Inflammatory macrophage treated with lipopolysaccharide for 4 hours (primary cell): Measurements from ENCODE around the gene NFIX.
A peak's percentile ranks its signal among the peaks of the same experiment; 100 is the strongest.
"Not testable (repeated sequence)": the region's sequence is repeated elsewhere in the genome, so short reads cannot be mapped to it uniquely, and the experiment has no call there.

Experiments
- DNase-seq: peaks from one replicate; pipeline ENCODE4 v3.0.0-alpha.2; 2020

The NFIX gene

GRCh38 chr19:12959481-12959880, 35.8 kb upstream of the NFIX start:
- no peak for DNase-seq

DNA sequence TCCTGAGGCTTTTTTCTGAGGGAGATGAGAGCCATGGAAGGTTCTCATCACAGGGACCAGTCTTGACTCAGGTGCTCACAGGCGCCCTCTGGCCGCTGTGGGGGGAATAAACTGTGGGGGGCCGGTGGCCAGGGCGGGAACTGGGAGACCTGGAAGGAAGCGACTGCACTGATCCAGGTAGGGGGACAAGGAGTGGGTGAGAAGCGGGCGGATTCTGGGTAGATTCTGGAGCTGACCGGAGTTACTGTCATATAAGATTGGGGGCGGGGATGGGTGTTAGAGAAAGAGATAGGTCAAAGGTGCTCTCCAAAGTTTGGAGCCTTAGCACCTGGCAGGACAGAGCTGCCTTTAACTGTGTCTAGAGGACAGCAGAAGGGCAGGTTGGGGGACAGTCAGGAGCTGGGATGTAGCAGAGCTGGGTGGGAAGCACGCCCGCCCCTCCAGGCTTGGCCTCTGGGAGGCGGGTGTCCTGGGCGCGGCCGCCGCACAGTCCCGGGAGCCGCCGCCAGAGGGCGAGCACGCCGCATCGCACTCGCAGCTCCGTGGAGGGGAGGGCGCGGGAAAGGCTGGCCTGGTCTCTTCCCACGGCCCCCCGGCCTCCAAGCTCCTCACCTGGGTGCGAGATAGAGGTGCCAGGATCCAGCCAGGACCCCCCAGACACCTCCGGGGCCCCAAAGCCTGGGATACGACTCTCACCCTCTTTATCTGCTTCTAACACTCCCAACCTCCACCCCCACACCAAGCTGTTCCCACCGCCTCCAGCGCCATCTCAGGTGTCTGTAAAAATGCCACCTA, 30.1 kb upstream of the NFIX start:
- peak; percentile 67 for DNase-seq

DNA sequence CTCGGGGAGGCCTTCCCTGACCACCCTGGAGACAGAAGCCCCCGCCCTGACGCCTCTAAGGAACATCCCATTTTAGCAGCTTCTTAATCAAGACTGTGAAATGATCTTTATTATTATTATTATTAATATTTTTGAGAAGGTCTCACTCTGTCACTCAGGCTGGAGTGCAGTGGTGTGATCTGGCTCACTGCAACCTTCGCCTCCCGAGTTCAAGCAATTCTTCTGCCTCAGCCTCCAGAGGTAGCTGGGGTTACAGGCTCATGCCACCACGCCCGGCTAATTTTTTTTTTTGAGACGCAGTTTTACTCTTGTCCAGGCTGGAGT, 29.5 kb upstream of the NFIX start:
- DNase-seq: no peak

- no peak for DNase-seq
Measured at GRCh38 chr19:12967907-12968306, 27.4 kb upstream of the NFIX start.

DNA sequence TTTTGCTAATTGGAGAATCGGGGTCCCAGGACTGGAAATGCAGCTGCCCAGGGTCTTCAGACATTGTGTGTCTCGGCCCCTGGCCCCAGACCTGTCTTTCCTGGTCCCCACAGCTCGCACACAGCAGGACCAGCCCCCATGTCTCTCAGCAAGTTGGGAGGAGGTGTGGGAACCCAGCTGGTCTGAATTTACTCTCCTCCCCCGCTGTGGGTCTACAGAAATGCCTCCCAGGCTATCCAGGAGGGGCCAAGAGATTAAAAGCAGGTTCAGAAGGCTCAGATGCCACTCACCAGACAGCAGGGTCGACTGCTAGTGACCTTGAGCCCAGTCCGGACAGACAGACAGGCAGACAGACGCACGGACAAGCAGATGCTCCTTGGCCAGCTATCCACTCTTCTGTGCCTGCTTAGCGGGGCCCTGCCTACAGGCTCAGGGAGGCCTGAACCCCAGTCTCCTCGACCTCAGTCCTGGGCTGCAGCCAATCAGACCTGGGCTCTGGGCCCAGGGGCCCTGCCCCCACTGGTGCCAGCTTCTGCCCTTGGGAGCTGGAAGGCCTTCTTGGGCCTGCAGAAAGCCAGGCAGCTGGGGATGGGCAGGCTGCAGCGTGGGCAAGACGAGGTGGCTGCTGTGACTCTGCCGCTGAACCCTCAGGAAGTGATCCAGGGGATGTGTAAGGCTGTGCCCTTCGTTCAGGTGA, 25.8 kb upstream of the NFIX start, which contains the start of gene DAND5:
DAND5 (plus strand) TSS at position 285 of the 697 bp plus-strand sequence; CDS start at position 370, 85 bp downstream.
- no peak for DNase-seq

DNA sequence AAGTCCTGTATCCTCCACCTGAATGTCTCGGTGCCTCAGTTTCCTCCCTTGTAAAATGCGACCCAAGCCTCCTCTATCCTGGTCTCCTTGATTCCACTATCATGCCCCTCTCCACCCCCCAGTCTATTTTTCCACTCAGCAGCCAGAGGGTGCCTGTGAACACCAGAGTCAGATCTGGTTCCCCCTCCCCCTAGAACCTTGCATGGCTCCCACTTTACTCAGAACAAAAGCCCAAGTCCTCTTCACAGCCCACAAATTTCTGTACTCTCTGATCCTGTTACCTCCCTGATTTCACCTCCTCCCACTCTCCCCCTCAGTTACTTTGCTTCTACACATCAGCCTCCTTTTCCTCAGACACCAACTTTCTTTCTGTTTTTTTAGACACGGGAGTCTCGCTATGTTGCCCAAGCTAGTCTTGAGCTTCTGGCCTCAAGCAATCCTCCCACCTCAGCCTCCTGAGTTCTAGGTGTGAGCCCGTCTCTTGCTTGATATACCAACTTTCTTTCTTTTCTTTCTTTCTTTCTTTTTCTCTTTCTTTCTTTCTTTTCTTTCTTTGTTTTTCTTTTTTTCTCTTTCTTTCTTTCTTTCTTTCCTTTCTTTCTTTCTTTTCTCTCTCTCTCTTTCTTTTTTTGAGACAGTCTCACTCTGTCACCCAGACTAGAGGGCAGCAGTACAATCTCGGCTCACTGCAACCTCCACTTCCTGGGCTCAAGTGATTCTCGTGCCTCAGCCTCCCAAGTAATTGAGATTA, 25.0 kb upstream of the NFIX start:
- DNase-seq: no peak

GRCh38 chr19:12973236-12973635, 22.0 kb upstream of the NFIX start:
- no peak for DNase-seq

- peak; percentile 29 for DNase-seq
Measured at GRCh38 chr19:12974301-12975220, 20.7 kb upstream of the NFIX start.

GRCh38 chr19:12975221-12975741, 20.0 kb upstream of the NFIX start:
- DNase-seq: no peak

DNA sequence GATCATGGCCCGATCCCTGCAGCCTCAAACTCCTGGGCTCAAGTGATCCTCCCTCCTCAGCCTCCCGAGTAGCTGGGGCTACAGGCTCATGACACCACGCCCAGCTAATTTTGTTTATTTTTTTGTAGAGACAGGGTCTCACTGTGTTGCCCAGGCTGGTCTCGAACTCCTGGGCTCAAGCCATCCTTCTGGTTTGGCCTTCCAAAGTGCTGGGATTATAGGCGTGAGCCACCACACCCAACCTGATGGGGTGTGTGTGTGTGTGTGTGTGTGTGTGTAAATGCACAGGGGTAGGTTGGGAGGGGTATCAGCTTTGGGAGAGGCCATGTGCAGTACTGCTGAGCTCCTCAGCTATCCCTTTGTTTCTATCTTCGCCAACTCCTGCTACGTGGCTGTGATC, 19.2 kb upstream of the NFIX start:
- DNase-seq: not testable (repeated sequence)

- DNase-seq: no peak
Measured at GRCh38 chr19:12979974-12980373, 15.3 kb upstream of the NFIX start.

DNA sequence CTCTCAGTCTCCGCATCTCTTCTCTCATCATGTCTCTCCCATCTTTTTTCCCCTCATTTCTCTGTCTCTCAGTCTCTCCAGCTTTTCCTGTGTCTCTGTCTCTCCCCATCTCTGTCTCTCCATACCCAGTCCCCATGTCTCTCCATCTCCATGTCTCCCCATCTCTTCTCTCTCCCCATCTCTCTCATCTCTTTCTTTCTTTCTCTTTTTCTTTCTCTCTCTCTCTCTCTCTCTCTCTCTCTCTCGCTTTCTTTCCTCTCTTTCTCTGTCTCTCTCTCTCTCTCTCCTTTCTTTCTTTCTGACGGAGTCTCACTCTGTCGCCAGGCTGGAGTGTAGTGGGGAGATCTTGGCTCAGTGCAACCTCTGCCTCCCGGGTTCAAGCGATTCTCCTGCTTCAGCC, 12.6 kb upstream of the NFIX start:
- DNase-seq: no peak

- no peak for DNase-seq
Measured at GRCh38 chr19:12983091-12983490, 12.2 kb upstream of the NFIX start.

DNA sequence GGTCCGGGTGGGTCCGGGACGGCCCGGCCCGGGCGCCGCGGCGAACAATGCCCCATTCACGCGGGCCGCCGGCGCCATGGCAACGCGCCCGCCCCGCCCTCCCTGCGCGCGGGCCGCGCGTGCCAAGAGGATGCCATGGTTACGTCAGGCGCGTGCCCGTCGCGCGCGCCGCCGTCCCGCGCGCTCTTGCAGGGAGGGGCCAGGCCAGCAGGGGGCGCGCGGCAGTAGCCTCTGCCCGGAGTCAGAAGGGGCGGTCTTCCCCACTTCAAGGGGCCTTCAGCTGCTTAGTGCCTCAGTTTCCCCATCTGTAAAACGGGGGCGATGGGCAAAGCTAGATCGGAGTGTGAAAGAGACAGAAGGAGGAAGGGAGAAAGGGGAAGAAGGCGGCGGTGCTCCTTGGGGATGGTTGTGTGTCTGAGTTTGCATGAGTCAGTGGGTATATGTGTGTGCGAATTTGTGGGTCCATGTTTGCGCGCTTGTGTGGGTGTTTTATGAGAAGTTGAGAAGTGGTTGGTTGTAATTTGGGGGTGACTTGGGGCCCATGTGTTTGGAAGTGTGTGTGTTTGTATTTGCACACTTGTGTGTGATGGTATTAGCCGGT, 11.6 kb upstream of the NFIX start:
- DNase-seq: peak; percentile 62

GRCh38 chr19:12984143-12984627, 11.1 kb upstream of the NFIX start:
- DNase-seq: no peak

GRCh38 chr19:12984683-12985048, 10.6 kb upstream of the NFIX start:
- DNase-seq: no peak

DNA sequence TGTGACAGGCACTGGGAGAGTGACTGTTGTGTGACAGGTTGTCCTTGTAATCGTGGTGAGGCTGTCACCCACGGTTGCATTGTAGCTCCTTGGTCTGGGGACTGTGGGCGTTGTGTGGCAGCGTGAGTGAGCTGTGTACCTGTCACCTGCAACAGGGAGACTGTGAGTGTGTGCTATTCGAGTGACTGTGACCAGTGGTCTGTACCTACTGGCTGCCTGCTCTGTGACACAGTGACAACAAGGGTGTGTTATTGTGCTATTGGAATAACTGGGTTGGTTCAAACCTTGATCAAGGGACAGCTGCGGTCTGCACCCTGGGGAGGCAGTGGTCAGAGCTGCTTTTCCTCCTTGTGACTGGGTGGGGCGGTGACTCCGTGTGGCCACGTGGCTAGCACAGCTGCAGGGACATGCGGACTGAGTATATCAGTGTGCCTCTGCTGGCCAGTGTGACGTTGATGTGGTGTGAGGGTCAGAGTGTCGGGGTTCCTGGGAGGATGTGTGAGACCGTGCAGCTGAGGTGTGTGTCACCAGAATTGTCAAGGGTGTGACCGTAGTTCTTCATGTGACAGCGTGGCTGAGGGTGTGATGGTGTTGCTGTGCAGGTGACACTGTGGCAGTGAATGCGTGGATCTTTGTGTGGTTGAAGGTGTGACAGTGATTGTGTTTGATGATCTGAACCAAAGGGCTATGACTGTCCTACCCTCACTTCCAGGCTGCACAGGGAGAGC, 10.1 kb upstream of the NFIX start:
- DNase-seq: no peak

- DNase-seq: no peak
Measured at GRCh38 chr19:12986726-12987125, 8.5 kb upstream of the NFIX start.

GRCh38 chr19:12987190-12987589, 8.1 kb upstream of the NFIX start:
- no peak for DNase-seq

DNA sequence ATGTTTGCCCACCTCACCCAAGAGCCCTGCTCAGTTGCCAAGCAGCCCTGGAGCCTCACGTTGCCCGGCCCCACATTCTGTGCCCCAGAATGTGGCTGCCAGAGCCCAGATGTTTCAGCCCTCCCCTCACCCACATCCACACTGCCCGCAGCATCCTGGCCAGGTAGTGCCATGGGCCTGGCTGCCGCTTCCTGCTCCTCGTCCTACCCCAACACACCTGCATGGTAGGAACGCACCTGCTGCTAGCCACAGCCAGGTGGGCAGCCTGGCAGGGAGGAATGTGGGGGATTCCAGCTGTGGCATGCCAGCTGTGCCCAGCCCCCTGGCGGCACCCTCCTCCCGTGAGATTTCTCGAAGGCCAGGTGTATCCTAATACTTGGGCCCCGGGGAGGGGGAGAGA, 7.5 kb upstream of the NFIX start:
- no peak for DNase-seq

GRCh38 chr19:12990431-12990830, 4.8 kb upstream of the NFIX start:
- DNase-seq: no peak
